Right renal cortex interstitium (tissue), 3 donors: ENCODE results near the gene RARG. TPM values are rescaled to one million over a fixed set of nuclear protein-coding genes. Genes with fewer than 3 reads are reported as not detected.

Experiments used
- DNase-seq, 3 donors: peaks; one replicate each; pipeline ENCODE4 v3.0.0-alpha.2; 2013; ENCODE audit warnings: low read depth in 3 of 3, low spot score in 2 of 3
- polyA plus RNA-seq, 3 donors: library from polyadenylated mRNA; unstranded; fragments of 120-200 nt; gene quantifications; one replicate each; pipeline ENCODE4 v1.2.1, GENCODE V29; 2013; ENCODE audit not compliant: insufficient read length in 3 of 3

The RARG gene
- polyA plus RNA-seq, result 10 to 100 TPM; 28.1 to 33.5 (median 32.3) TPM

DNA sequence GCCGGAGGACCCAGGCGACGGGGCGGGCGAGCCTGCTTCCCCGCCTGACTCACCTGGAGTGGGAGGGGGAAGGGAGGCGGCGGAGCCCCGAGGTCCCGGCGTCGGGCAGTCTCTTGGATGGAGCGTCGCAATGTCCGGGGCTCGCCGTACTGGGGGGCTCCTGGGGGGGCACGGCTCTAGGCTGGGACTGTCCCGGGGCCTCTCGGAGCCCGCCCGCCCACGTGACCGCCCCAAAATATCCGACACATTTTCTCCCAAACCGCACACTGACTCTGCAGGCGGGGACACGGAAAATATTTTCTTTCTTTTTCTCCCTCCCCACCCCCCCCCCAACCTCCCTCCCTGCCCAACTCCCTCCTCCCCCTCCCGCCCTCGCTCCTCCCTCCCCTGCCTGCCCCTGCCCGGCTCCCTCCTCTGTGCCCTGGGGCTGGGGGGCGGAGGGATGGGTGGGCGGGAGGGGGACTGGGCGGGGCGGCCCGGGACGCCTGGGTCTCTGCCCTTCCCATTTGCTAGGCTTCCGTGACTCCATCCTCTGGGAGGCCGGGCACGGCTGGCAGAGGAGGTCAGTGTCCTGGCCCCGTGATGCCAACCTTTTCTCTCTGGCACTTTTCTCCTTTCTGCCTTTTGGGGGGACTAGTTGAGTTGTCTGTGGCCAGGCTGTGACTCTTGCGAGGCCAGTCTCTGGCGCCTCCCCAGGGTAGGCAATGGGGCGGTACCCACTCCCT, at the start of gene RARG:
TSS of gene RARG (minus strand) at position 289 of the 725 bp plus-strand sequence. CDS start 4,664 bp downstream, outside the sequence.
- DNase-seq, result no peak

DNA sequence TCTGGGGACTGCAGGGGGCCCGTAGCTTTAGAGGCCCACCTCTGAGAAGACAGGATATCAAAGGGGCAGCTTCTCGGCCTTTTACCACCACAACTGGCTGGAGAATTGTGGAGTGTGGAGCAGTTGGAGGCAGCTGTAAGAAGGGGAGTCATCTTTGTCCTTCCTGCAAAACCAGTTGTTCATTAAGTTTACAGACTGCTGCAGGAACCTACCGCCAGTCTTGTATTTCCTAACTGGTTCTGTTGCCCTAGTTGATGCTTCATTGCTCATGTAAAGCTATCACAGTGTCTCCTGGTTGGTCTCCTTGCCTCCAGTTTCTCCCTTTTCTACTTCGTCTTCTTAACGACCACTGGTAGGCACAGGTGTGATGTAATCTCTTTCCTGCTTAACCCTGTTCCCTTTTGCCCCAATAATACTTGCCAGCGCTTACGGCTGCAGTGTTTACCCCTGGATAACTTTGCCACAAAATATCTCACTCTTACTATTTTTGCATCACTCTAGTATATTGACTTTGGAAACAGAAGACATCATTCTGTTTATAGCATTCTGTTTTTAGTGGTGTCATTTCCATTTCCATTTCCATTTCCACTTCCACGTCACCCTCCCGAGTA, 48.0 kb upstream of the RARG start:
- DNase-seq, result no peak

DNA sequence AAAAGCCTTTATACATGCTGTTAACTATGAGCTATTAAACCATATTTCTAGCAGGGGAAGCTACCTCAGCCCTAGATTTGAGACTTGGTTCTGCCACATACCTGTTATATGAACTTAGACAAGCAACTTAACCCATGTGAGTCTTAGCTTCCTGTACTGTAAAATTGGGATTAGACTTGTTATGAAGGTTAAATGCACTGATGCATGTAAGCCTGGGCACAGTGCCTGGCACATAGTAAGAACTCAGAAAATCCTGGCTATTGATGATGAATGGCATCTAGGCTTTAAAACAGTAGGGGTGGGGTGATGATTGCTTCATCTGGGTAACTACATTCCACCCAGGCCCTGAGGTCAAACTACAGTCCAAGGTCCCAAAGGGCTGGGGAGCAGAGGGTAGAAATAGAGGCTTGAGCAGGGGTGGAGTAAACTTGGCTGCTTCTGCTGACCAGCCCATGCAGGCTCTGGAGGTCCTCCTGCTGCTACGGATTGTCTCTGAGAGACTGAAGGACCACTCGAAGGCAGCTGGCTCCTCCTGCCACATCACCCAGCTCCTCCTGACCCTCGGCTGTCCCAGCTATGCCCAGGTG, 47.4 kb upstream of the RARG start:
- no peak for DNase-seq

DNA sequence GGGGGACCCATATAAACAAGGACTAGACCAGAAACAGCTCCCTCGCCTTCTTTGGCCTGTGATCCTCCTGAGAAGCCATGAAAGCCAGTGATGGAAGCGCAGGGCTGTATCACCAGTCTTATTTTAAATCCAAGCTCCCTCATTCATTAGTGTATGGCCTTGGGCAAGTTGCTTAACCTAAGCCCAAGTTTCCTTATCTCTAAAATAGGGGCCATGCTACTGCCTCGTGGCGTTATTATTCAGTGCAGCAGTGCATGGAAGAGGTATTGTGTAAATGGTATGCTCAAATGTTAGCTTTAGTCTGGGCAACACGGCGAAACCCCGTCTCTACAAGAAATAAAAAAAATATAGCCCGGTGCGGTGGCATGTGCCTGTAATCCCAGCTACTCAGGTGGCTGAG, 46.0 kb upstream of the RARG start:
- no peak for DNase-seq

DNA sequence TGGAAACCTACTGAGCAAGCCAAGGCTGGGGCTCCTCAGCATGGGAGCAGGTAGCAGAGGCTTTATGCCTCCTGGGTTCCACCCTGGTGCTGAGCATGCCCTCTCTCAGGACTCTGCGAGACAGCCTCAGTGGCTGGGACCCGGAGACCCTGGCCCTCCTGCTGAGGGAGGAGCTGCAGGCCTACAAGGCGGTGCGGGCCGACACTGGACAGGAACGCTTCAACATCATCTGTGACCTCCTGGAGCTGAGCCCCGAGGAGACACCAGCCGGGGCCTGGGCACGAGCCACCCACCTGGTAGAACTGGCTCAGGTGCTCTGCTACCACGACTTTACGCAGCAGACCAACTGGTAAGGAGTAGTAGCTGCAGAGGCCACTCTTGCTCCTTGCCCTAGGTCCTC, 44.5 kb upstream of the RARG start:
- DNase-seq, result no peak

DNA sequence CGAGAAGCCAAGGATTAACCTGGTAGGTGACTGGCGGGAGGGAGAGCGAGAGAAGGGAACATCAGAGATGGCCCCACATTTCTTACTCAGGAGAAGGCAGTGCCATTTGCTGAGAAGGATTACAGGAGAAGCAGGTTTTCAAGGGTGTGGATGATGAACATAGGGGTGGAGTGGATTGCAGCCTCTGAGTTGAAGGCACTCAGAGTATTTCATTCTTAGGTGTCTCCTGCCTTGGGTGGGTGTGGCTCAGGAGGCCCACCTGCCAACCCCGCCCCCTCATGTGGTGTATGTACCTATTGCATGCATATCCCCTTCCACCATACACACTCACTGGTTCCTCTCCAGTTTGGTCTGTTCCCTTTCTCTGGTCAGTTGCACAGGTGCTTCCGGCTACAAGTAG, 42.4 kb upstream of the RARG start:
- DNase-seq, result no peak

DNA sequence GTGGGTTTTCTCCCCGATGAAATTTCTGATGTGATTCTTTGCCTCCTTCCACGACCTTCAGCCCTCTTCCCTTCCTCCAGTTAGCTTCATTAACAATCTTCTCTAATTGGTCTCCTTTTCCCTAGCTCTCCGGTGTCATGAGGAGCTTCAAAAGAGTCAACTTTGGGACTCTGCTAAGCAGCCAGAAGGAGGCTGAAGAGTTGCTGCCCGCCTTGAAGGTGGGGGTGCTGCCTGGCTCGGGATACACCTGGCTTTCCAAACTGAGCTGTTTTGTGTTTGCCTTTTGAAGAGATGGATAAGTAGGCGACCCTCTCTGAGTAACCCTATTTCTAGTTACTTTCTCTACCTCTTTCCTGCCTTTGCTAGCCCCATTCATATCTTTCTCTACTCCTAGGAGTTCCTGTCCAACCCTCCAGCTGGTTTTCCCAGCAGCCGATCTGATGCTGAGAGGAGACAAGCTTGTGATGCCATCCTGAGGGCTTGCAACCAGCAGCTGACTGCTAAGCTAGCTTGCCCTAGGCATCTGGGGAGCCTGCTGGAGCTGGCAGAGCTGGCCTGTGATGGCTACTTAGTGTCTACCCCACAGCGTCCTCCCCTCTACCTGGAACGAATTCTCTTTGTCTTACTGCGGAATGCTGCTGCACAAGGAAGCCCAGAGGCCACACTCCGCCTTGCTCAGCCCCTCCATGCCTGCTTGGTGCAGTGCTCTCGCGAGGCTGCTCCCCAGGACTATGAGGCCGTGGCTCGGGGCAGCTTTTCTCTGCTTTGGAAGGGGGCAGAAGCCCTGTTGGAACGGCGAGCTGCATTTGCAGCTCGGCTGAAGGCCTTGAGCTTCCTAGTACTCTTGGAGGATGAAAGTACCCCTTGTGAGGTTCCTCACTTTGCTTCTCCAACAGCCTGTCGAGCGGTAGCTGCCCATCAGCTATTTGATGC, 36.9 kb upstream of the RARG start:
- no peak for DNase-seq

DNA sequence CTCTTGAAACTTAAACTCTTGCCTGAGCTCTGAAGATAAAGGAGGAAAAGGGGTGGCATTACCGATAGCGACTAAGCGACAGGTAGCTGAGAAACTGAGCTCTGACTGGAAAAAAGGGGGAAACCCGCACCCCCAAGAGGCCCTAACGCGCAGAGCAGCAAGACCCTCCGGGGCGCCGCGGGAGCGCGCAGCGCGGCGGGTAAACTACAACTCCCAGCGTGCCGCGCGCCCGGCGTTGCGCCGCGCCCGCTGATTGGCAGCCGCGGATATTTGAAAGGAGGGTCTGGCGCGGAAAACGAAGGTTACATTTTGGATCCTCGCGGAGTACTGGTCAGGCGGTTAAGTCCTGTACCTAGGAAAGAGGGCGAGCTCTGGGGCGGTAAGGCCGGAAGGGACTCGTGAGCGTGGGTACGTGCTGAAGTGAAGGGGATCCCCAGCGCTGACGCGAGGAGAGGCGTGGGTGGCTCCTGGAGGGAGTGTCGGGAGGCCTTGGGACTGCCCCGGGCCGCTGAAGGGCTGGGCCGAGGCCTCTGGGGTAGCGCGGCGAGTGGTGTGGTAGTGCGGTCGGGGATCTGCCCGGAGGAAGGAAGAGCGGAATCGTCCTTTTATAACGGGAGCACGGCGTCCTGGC, 36.1 kb upstream of the RARG start, which contains the start of gene ESPL1:
TSS of gene ESPL1 (plus strand) at position 301 of the 631 bp plus-strand sequence. CDS start 468 bp downstream, outside the sequence.
- peak in 2 of 3 donors; percentile 73 to 78 for DNase-seq

DNA sequence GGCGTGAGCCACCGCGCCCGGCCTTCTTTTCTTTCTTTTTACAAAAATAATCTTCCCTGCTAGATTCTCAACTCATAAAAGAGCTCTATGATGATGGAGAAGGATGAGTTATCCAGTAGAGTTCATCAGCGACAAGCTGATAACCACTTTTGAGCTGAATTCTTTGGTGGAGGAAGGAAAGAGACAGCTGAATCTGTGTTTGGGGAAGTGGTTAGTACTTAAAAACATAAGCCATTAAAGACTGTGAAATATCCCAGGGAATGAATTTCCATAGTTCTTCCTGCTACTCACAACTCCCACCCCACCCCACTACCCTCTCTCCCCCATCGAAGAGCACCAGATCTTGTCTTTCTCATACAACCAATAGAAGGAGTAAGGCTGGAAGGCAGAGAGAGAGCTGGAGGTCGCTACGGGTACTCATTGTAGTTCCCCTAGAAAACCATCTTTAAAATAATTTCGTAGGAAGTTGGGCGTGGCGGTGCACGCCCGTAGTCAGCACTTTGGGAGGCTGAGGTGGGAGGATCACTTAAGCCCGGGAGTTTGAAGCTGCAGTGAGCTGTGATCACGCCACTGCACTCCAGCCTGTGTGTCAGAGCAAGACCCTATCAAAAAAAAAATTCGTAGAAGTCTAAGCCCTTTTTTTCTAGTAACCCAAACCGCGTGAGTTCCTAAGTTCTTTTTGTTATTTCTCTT, 35.4 kb upstream of the RARG start:
- DNase-seq, result no peak

DNA sequence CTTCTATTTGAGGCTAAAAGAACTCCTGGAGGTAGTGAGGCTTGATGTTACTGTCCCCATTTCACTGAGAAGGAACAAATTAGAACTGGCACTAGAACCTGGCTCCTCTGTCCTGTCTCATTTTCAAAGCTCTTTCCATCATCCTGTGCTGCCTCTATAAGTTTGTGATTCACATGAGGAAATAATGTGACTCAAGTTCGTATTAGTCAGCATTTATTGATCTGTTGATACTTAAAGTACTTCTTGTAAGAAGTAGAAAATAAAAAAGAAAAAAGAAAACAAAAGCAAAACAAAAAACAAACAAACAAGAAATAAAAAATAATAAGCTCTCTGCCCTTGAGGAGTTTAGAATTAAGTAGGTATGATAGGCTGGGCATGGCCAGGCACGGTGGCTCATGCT, 33.8 kb upstream of the RARG start:
- DNase-seq, result no peak

DNA sequence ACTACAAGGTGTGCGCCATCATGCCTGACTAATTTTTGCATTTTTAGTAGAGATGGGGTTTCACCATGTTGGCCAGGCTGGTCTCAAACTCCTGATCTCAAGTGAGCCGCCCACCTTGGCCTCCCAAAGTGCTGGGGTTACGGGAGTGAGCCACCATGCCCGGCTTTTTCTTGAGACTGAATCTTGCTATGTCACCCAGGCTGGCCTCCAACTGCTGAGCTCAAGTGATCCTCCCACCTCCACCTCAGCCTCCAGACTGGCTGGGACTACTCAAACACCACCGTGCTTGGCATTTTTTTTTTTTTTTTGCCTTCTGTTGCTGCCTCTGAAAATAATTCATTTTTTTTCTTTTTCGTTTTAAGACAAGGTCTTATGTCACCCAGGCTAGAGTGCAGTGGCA, 27.9 kb upstream of the RARG start:
- DNase-seq, result no peak

DNA sequence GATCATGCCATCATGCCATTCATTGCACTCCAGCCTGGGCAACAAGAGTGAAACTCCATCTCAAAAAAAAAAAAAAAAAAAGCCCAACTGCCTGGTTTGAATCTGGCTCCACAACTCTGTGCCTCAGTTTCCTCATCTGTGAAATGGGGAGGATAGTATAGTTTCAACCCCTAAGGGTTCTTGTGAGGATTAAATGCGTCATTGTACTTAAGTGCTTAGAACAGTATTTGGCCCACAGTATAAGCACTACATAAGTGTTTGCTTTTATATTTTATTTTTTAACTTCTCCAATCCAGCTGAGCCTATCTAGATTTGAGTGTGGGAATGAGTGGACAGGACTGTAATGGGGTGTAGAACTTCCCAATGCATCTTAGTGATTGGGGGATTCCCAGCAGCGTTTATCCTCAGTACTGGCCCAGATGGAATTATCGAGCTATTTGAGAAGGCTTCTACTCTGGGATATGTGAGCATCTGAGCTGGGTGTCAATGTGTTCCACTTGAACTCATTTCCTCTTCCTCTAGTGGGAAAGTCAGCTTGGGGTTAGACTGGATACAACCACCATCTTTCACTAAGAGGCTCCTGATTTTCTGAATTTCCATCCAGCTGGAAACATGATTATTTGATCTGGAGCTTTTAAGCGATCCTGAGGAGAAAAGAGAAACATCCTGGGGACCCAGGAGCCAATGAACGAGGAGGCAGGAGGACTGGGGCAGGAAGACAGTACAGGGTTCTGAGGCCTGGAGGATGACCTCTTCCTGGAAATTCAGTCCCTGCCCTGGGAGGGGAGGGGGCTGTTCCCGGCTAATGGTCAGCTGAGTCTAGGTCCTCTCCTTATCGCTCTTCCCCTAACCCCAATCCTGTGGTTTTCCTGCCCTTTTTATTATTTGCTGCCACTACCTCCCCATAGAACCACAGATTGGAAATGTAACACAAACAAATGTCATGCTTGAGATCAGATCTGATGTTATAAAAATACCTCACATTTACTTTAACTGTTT, 26.8 kb upstream of the RARG start:
- no peak for DNase-seq

DNA sequence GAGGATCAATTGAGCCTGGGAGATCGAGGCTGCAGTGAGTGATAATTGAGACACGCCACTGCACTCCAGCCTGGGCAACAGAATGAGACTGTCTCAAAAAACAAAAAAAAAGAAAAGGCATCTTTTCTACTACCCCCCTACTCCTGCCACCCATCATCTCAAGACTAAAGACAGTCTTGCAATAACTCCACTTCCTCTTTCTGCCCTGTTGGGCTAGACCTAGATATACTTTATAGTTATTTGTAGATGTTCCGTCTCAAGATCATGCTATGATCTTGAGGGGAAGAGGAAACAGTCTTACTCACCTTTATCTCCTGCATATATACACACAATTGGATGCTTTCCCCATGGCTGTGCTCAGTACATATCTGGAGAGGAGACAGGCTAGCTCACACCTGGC, 24.0 kb upstream of the RARG start:
- DNase-seq, result no peak

DNA sequence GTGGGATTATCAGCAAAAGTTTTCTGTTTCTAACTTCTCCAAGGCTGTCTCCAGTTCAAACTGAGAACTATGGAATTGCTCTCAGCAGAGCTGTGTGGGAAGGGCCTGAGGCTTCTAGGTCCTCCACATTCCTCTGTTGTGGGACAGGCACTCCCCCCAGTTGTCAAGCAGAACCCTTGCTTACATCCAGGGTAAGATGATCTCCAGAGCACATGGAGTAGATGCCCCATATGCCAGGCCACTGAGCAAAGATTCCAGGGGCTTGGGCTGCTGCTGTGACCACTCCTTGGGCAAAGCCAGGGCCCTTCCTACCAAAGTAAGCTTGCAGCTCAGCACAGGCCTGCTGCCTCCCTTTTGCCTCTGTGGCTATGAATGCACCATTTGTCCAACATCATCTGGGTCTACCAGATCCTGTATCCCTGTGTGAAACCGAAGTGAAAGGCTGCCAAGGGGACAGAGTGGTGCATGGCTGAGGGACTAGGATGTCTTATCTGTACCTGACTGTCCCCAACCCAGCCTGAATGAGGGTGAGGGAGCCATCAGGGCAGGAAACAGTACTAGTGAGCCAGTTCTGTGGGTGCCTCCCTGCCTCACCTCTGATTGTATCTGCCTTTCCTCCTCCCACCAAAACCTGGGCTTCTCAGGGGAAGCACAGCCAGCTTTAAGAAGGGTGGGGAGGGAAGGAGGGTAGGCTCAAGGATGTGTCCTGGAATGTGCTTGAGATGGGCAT, 23.0 kb upstream of the RARG start:
- no peak for DNase-seq

DNA sequence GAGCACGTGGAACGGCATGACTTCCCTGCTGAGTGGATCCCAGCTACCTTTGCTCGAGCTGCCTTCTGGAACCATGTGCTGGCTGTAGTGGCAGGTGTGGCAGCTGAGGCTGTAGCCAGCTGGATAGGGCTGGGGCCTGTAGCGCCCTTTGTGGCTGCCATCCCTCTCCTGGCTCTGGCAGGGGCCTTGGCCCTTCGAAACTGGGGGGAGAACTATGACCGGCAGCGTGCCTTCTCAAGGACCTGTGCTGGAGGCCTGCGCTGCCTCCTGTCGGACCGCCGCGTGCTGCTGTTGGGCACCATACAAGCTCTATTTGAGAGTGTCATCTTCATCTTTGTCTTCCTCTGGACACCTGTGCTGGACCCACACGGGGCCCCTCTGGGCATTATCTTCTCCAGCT, 21.3 kb upstream of the RARG start:
- DNase-seq, result no peak

DNA sequence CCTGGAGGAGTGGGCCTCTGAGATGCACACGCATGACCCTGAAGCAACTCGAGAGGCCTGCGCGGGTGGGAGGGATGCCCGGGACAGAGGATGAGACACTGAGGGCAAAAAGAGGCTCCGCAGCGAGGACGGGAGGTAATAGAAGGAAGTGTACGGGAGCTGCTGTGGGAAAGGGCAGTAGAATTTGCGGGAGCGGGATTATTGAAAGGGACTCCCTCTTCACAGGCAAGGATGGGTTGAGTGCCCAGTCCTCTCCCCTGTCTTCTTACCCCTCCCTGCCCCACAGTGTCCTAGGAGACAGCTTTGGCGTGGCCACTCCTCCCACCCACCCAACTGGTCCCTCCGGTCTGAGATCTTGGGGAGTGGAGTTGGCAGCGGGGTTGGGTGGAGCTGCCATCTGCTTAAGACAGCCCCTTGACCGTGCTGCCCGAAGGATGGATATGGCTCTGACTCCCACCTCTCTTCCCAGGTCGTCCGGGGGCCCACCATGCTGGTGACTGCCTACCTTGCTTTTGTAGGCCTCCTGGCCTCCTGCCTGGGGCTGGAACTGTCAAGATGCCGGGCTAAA, 20.4 kb upstream of the RARG start:
- DNase-seq, result no peak

DNA sequence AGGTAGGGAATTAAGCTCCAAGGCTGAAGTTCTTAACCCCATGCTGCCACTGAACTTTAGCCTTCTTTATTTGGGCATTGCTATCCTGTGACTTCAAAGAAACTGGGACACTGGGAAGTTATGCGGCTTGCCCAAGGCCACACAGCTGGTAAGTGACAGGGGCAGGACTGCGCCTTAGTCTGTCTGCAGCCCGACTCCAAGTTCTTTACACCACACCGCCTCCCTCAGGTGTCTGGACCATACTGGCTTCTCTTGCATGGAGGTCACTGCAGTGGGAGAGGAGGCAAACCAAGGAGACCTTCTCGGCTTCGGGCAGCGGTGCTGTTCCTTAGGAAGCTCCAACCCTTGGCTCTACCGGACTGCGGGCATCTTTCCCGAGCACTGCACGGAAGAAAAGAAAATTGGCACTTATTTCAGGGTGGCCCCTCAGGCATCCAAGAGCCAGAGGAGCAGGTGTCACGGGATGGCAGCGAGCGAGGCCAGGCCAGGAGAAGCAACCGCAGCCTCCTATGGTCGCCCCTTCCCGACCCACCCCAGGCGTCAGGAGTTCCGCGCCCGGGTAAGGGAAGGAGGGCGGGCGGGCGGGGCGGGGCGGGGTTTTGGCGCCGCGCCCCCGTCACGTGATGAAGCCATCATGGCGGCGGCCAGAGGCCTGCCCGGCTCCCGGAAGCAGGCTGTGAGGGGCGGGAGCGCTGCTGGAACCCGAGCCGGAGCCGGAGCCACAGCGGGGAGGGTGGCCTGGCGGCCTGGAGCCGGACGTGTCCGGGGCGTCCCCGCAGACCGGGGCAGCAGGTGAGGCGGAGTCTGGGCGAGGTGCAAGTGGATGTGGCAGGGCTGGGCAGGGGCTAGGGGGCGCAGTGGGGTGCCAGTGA, 19.7 kb upstream of the RARG start:
- DNase-seq, result no peak
